OCI-LY1 (cell line): Measurements from ENCODE around the gene TSPAN4.

Experiments
- H2AFZ ChIP-seq: fragments of 200-600 bp; sonication (generic), shearing (Covaris generic); 2 replicates; pipeline ENCODE4 v1.6.0; 2014; ENCODE audit warnings: antibody characterized with exemption, mild to moderate bottlenecking, low read length
- H3F3A ChIP-seq: fragments of 200-600 bp; sonication (generic), shearing (Covaris generic); 2 replicates; pipeline ENCODE4 v1.6.0; 2014; ENCODE audit warnings: mild to moderate bottlenecking, antibody characterized with exemption, low read length, moderate library complexity; ENCODE audit not compliant: insufficient read depth
- H3K27ac ChIP-seq: fragments of 200-600 bp; sonication (generic); 2 replicates; pipeline ENCODE4 v1.5.1; 2014; ENCODE audit warnings: low read length, mixed run types, mild to moderate bottlenecking, low read depth; ENCODE audit not compliant: poor library complexity, severe bottlenecking
- H3K27me3 ChIP-seq: fragments of 200-600 bp; sonication (generic); 2 replicates; pipeline ENCODE4 v1.6.0; 2014; ENCODE audit warnings: antibody characterized with exemption, mild to moderate bottlenecking, low read length, moderate library complexity; ENCODE audit not compliant: insufficient read depth
- H3K36me3 ChIP-seq: fragments of 200-600 bp; sonication (generic); 2 replicates; pipeline ENCODE4 v1.6.1; 2014; ENCODE audit warnings: mild to moderate bottlenecking, antibody characterized with exemption, low read length, moderate library complexity, mixed read lengths; ENCODE audit not compliant: insufficient read depth
- H3K4me1 ChIP-seq: fragments of 200-600 bp; sonication (generic); 2 replicates; pipeline ENCODE4 v1.5.1; 2014; ENCODE audit warnings: mild to moderate bottlenecking, low read length, moderate library complexity; ENCODE audit not compliant: insufficient read depth, severe bottlenecking
- H3K4me2 ChIP-seq: fragments of 200-600 bp; sonication (generic), shearing (Covaris generic); 2 replicates; pipeline ENCODE4 v1.6.1; 2014; ENCODE audit warnings: low read length
- H3K4me3 ChIP-seq: fragments of 200-600 bp; sonication (generic); 2 replicates; pipeline ENCODE4 v1.5.1; 2014; ENCODE audit warnings: low read length, low read depth, mild to moderate bottlenecking, mixed read lengths; ENCODE audit not compliant: poor library complexity, severe bottlenecking
- H3K79me2 ChIP-seq: fragments of 200-600 bp; shearing (Covaris generic); 2 replicates; pipeline ENCODE4 v1.6.1; 2016; ENCODE audit warnings: mixed run types, low read length, mixed read lengths; ENCODE audit not compliant: insufficient read depth
- H3K9ac ChIP-seq: fragments of 200-600 bp; sonication (generic), shearing (Covaris generic); 2 replicates; pipeline ENCODE4 v1.6.1; 2014; ENCODE audit warnings: mild to moderate bottlenecking, low read length, mixed read lengths
- H3K9me2 ChIP-seq: fragments of 200-600 bp; sonication (generic), shearing (Covaris generic); 2 replicates; pipeline ENCODE4 v1.6.1; 2014; ENCODE audit warnings: low read depth, mild to moderate bottlenecking, low read length, mixed read lengths
- H3K9me3 ChIP-seq: fragments of 200-600 bp; shearing (Covaris generic); 2 replicates; pipeline ENCODE4 v1.6.1; 2014; ENCODE audit warnings: low read length, mixed read lengths
- H4K20me1 ChIP-seq: fragments of 200-600 bp; sonication (generic), shearing (Covaris generic); 2 replicates; pipeline ENCODE4 v1.6.0; 2016; ENCODE audit warnings: mild to moderate bottlenecking, low read length; ENCODE audit not compliant: insufficient read depth
- EZH2 ChIP-seq: fragments of 200-600 bp; sonication (generic), shearing (Covaris generic); IDR thresholded peaks from 2 replicates; pipeline ENCODE4 v1.8.0; 2017; ENCODE audit warnings: borderline replicate concordance, mixed run types, mild to moderate bottlenecking, antibody characterized with exemption, low read length, moderate library complexity, mixed read lengths
- TF ChIP-seq, protein P1 (sequence below): fragments of 200-600 bp; sonication (generic), shearing (Covaris generic); IDR thresholded peaks from 2 replicates; pipeline ENCODE4 v1.5.1; 2017; ENCODE audit warnings: mild to moderate bottlenecking, antibody characterized with exemption, low read length, moderate library complexity, mixed read lengths

Gene TSPAN4

DNA sequence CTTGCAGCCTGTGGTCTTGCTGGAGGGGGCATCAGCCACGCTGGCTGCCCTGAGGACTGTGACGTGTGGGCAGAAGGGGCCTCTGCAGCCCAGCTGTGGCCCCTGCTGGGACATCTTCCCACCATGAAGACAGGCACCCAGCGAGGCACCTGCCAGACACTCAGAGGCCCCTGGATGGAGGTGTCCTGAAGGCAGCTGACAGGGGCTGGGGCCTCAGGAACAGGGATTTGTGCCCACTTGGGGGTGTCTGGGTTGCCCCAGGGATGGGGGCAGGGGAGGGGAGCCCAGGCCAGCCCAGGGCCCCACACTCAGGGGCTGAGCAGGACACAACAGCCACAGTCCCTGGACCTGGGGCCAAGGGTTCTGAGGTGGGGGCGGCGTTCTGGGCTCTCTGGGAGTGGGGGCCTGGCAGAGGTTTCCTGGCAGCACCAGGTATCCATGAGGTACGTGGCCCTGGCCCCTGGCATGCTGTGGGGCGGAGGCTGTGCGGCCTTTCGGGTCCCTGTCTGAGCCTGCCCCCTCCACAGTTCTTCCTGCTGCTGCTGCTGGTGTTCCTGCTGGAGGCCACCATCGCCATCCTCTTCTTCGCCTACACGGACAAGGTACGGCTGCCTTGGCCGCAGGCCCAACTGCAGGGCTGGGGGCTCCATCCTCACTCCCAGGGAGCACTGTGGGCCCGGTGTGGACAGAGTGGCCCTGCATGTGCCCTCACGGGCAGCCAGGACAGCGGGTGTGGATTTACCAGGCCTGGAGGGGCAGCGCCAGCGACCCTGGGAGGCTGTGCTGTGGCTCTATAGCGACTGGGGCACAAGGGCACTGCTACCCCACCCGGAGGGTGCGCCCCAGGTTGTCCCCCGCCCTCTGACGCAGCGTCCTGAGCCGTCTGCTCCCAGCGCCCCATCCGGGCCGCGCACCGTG, 21.5 kb downstream of the TSPAN4 start:
- Histone ChIP-seq H3K9me3 (no peaks in the 10 kb centered on the region), H3K36me3 (no peaks in the 10 kb centered on the region), H4K20me1 (no peaks in the 10 kb centered on the region), H3K27me3 (peaks cover 6% of the 10 kb centered on the region; the same call in 1 of the 2 replicates), H3K9ac (no peak overlapping the region), H3K4me3 (no peak overlapping the region), H3K4me1 (no peaks in the 10 kb centered on the region), H3K9me2 (no peaks in the 10 kb centered on the region), H3K79me2 (no peaks in the 10 kb centered on the region), H3K4me2 (no peak overlapping the region), H3F3A (no peaks in the 10 kb centered on the region), H3K27ac (no peak overlapping the region), H2AFZ (no peak overlapping the region)
- TF ChIP-seq, protein P1, sequence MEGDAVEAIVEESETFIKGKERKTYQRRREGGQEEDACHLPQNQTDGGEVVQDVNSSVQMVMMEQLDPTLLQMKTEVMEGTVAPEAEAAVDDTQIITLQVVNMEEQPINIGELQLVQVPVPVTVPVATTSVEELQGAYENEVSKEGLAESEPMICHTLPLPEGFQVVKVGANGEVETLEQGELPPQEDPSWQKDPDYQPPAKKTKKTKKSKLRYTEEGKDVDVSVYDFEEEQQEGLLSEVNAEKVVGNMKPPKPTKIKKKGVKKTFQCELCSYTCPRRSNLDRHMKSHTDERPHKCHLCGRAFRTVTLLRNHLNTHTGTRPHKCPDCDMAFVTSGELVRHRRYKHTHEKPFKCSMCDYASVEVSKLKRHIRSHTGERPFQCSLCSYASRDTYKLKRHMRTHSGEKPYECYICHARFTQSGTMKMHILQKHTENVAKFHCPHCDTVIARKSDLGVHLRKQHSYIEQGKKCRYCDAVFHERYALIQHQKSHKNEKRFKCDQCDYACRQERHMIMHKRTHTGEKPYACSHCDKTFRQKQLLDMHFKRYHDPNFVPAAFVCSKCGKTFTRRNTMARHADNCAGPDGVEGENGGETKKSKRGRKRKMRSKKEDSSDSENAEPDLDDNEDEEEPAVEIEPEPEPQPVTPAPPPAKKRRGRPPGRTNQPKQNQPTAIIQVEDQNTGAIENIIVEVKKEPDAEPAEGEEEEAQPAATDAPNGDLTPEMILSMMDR, result no peak
- TF ChIP-seq EZH2, result no peak

- Histone ChIP-seq H3K4me1 (no peaks in the 10 kb centered on the region), H3K27me3 (peaks cover 6% of the 10 kb centered on the region; the same call in 1 of the 2 replicates), H3K4me2 (no peak overlapping the region), H3K9me3 (no peaks in the 10 kb centered on the region), H3F3A (no peaks in the 10 kb centered on the region), H3K36me3 (no peaks in the 10 kb centered on the region), H3K9me2 (no peaks in the 10 kb centered on the region), H3K9ac (no peak overlapping the region), H4K20me1 (no peaks in the 10 kb centered on the region), H3K79me2 (no peaks in the 10 kb centered on the region), H3K4me3 (no peak overlapping the region), H2AFZ (no peak overlapping the region), H3K27ac (no peak overlapping the region)
- no peak for TF ChIP-seq EZH2
- TF ChIP-seq, protein P1, result no peak
These were observed 22.2 kb downstream of the TSPAN4 start for GRCh38 chr11:864898-865297.

- H3K9me2 ChIP-seq, result no peaks in the 10 kb centered on the region
- H3K79me2 ChIP-seq, result no peaks in the 10 kb centered on the region
- no peak overlapping the region for H3K27ac ChIP-seq
- no peaks in the 10 kb centered on the region for H3K36me3 ChIP-seq
- no peaks in the 10 kb centered on the region for H3F3A ChIP-seq
- H3K4me2 ChIP-seq, result no peak overlapping the region
- TF ChIP-seq, protein P1, result no peak
- no peak for TF ChIP-seq EZH2
- no peak overlapping the region for H2AFZ ChIP-seq
- H3K9me3 ChIP-seq, result no peaks in the 10 kb centered on the region
- no peak overlapping the region for H3K9ac ChIP-seq
- H3K4me1 ChIP-seq, result no peaks in the 10 kb centered on the region
- no peak overlapping the region for H3K4me3 ChIP-seq
- H3K27me3 ChIP-seq, result peaks cover 6% of the 10 kb centered on the region; the same call in 1 of the 2 replicates
- H4K20me1 ChIP-seq, result no peaks in the 10 kb centered on the region
These were observed 23.1 kb downstream of the TSPAN4 start for GRCh38 chr11:865462-866430.
